Measurements from ENCODE around the gene CLEC4E. TPM values are rescaled to one million over a fixed set of nuclear protein-coding genes. Genes with fewer than 3 reads are reported as not detected.

Gene CLEC4E, protein sequence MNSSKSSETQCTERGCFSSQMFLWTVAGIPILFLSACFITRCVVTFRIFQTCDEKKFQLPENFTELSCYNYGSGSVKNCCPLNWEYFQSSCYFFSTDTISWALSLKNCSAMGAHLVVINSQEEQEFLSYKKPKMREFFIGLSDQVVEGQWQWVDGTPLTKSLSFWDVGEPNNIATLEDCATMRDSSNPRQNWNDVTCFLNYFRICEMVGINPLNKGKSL
- 0.18 to 0.26 TPM in 2 of 5 replicates, not detected in the others for total RNA-seq (2022; extraction: Qiagen RNA extraction; ENCODE audit: low read depth)

DNA sequence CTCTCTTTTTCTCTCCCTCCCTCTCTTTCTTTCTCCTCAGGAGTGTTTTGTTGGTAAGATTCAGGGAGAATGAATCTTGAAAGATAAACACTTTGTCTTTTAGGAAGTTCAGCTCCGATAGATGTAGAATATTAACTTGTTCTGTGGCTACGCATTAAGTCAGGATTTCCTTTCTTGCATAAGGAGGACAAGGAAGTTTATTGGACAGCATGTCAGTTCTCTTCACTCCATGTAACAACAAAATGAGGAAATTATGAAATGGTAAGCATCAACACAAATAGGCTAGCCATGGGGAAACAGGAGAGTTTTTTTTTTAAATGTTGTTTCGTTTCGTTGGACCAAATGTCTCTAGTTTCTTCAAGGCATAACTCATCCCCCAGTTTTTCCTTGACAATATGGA, at the start of gene CLEC4E:
CLEC4E (minus strand) TSS at position 75 of the 400 bp plus-strand sequence. CDS start 108 bp downstream, outside the sequence.

DNA sequence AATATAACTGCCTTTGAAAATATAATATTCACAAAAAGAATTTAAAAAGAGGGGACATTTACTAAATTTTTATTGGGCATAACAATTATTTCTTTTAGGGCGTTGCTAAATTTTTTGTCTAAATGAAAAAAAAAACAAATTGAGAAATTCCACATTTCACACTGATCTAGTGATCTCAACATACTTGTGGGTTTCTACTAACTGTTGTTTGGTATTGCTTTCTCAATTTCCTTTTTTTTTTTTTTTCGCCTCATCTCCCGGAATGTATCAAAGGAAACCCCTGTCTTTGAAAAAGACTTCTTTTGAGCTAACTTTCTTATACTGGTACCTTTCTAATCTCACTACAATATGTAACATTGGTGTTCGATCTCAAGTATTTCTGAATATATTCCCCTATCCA, 27.4 kb downstream of the CLEC4E start, which contains the start of gene CLEC4D:
CLEC4D (plus strand) TSS at position 248 of the 400 bp plus-strand sequence. CDS start 230 bp downstream, outside the sequence.

Other genes with a start within 250 kb of the CLEC4E start
- gene CLEC6A, start 84.9 kb downstream of the CLEC4E start, total RNA-seq (2022; extraction: Qiagen RNA extraction; ENCODE audit: low read depth) = not detected in 5 replicates
- gene CLEC4D, start 27.4 kb downstream of the CLEC4E start, total RNA-seq (2022; extraction: Qiagen RNA extraction; ENCODE audit: low read depth) = not detected in 5 replicates
- gene AICDA, start 72.0 kb upstream of the CLEC4E start, total RNA-seq (2022; extraction: Qiagen RNA extraction; ENCODE audit: low read depth) = 0.08 to 0.17 TPM (median 0.09 TPM) in 3 of 5 replicates, not detected in the others
- gene MFAP5, start 121.9 kb upstream of the CLEC4E start, total RNA-seq (2022; extraction: Qiagen RNA extraction; ENCODE audit: low read depth) = 0.17 to 0.36 TPM (median 0.26 TPM) in 3 of 5 replicates, not detected in the others
- gene RIMKLB, start 157.1 kb upstream of the CLEC4E start, total RNA-seq (2022; extraction: Qiagen RNA extraction; ENCODE audit: low read depth) = 14.2 to 17.9 TPM (median 16.4 TPM) in 5 replicates

All from A549 treated with RU486 at 1 μM for 4 hours (cell line).